ENCODE data around the gene GNAI3.

DNA sequence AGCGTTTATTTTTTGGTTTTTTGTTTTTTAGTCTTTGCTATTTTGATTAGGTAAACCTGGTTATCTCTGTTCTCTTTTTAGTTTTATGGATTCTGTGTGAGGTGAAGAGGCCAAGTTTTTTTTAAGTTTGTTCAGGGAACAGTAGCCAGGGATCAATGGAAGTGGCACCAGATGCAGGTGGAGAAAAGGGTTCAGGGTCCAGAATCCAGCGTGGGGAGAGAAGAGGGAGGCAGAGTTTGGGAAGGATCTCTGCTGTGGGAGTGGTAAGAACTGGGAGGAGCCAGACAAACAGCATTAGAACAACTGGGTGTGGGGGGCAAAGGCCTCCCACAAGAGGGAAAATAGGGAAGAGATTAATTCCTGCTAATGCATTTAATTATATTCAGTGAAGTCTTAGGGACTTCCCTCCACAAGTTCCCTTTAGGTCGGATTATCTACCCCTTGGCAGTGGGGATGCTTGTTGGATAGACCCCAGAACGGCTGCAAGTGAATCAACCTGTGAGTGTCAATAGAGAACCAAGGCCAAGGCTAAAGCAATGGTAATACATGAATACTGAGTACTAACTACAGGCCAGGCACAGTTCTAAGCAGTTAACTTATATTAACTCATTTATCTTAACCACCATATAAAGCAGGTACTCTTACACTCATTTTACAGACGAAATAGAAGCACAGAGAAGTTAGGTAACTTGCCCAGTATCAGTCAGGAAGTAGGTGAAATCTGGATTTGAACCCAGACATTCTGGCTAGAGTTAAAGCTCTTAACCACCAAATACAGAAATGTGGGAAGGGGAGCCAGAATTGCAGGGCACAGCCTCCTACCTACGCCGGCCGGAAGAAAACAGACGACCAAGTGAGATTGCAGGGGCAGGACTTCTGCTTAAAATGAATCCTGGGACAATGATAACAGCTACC is 70.5 kb downstream of the GNAI3 start:
- no peak for TF ChIP-seq CTCF (conservative IDR thresholded peaks at IDR 0.05; ENCODE audit: low read length)
- no peak for TF ChIP-seq EZH2phosphoT487 (IDR thresholded peaks at IDR 0.05; ENCODE audit: borderline replicate concordance, low read depth, low read length)

All from OCI-LY7 (cell line).